Cardiac fibroblast (primary cell): ENCODE measurements around the gene USP26.

Experiments
- DNase-seq, 2 donors: peaks; one replicate each; pipeline versions ENCODE4 v3.0.0 to v3.0.0-alpha.2; 2010; ENCODE audit warnings: low read depth in 2 of 2
- H3K4me3 ChIP-seq, 2 donors: replicated peaks in 1 of 2; 1 replicate in 1 of 2; 2 replicates in 1 of 2; pipeline ENCODE4 v1.5.1; 2011; ENCODE audit warnings: low read depth in 2 of 2, low read length in 2 of 2, mild to moderate bottlenecking in 2 of 2, moderate library complexity in 1 of 2
- CTCF ChIP-seq: IDR thresholded peaks from one replicate; pipeline ENCODE4 v1.5.1; 2011; ENCODE audit warnings: low read depth, mild to moderate bottlenecking, low read length, inconsistent platforms

USP26 gene, protein sequence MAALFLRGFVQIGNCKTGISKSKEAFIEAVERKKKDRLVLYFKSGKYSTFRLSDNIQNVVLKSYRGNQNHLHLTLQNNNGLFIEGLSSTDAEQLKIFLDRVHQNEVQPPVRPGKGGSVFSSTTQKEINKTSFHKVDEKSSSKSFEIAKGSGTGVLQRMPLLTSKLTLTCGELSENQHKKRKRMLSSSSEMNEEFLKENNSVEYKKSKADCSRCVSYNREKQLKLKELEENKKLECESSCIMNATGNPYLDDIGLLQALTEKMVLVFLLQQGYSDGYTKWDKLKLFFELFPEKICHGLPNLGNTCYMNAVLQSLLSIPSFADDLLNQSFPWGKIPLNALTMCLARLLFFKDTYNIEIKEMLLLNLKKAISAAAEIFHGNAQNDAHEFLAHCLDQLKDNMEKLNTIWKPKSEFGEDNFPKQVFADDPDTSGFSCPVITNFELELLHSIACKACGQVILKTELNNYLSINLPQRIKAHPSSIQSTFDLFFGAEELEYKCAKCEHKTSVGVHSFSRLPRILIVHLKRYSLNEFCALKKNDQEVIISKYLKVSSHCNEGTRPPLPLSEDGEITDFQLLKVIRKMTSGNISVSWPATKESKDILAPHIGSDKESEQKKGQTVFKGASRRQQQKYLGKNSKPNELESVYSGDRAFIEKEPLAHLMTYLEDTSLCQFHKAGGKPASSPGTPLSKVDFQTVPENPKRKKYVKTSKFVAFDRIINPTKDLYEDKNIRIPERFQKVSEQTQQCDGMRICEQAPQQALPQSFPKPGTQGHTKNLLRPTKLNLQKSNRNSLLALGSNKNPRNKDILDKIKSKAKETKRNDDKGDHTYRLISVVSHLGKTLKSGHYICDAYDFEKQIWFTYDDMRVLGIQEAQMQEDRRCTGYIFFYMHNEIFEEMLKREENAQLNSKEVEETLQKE

GRCh38 chrX:133097031-133097430 lies at the start of gene USP26:
TSS of gene USP26 (minus strand) at chrX:133097109. CDS start at chrX:133028220, 68,889 bp downstream.
- no peak for DNase-seq
- no peak within 1 kb of the TSS for H3K4me3 ChIP-seq
- no peak for TF ChIP-seq CTCF

GRCh38 chrX:133134282-133134681 lies 37.4 kb upstream of the USP26 start:
- DNase-seq, result no peak
- H3K4me3 ChIP-seq, result no peak overlapping the region
- TF ChIP-seq CTCF, result no peak

DNA sequence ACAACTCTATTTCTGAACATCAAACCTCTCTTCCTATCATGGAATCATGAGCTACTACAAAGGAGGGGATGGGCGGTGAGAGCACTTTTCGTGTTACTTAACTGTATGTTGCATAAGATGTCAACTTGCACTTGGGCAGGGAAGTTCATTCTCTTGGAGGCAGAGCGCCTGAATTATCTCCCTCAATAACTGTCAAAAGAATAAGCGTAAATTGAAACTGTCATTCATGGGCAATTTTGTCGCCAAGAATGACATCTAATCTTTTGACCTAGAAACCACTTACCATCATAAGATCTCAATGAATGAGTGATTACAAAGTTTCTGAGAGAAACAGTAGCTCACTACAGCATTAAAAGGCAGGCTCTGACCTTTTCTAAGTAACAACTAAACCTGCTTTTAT lies 23.5 kb upstream of the USP26 start:
- no peak for TF ChIP-seq CTCF
- DNase-seq, result no peak

GRCh38 chrX:133094098-133094731 lies 2.7 kb downstream of the USP26 start:
- no peak for TF ChIP-seq CTCF
- DNase-seq, result no peak
- no peak overlapping the region for H3K4me3 ChIP-seq

More for the DNA sequence above, 23.5 kb upstream of the USP26 start:
- H3K4me3 ChIP-seq, result no peak overlapping the region

GRCh38 chrX:133090236-133090809 lies 6.6 kb downstream of the USP26 start:
- no peak for DNase-seq
- TF ChIP-seq CTCF, result no peak
- H3K4me3 ChIP-seq, result no peak overlapping the region

GRCh38 chrX:133089411-133089810 lies 7.5 kb downstream of the USP26 start:
- TF ChIP-seq CTCF, result no peak
- no peak for DNase-seq
- H3K4me3 ChIP-seq, result no peak overlapping the region
